Endothelial cell of umbilical vein (primary cell): ENCODE results near the gene SH3BP4.

Source experiments
- JUN ChIP-seq: IDR thresholded peaks from 2 replicates; pipeline ENCODE4 v1.6.1; 2011; ENCODE audit warnings: borderline replicate concordance, low read depth; ENCODE audit not compliant: insufficient read length, insufficient read depth
- TF ChIP-seq, protein P1 (sequence below), 2 donors: IDR thresholded peaks; 1 replicate in 1 of 2; 2 replicates in 1 of 2; pipeline ENCODE4 v1.5.1; 2011; ENCODE audit warnings: low read length in 2 of 2, mild to moderate bottlenecking in 2 of 2, moderate library complexity in 2 of 2, control low read depth in 1 of 2, inconsistent platforms in 1 of 2, low read depth in 1 of 2; ENCODE audit not compliant: insufficient read depth in 1 of 2; ENCODE audit errors: extremely low read depth in 1 of 2

GRCh38 chr2:234950435-234950729 is 1.4 kb upstream of the SH3BP4 start:
- TF ChIP-seq, protein P1, sequence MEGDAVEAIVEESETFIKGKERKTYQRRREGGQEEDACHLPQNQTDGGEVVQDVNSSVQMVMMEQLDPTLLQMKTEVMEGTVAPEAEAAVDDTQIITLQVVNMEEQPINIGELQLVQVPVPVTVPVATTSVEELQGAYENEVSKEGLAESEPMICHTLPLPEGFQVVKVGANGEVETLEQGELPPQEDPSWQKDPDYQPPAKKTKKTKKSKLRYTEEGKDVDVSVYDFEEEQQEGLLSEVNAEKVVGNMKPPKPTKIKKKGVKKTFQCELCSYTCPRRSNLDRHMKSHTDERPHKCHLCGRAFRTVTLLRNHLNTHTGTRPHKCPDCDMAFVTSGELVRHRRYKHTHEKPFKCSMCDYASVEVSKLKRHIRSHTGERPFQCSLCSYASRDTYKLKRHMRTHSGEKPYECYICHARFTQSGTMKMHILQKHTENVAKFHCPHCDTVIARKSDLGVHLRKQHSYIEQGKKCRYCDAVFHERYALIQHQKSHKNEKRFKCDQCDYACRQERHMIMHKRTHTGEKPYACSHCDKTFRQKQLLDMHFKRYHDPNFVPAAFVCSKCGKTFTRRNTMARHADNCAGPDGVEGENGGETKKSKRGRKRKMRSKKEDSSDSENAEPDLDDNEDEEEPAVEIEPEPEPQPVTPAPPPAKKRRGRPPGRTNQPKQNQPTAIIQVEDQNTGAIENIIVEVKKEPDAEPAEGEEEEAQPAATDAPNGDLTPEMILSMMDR (IDR thresholded peaks at IDR 0.05; ENCODE audit: extremely low read depth in 1 of 2, insufficient read depth in 1 of 2, low read depth in 1 of 2, low read length in 2 of 2): no peak
- TF ChIP-seq JUN: no peak
